Liver (tissue), 9 donors: ENCODE data around the gene RTN4RL2. TPM values are rescaled to one million over a fixed set of nuclear protein-coding genes. Genes with fewer than 3 reads are reported as not detected.

ENCODE experiments used
- DNase-seq: peaks from one replicate; pipeline ENCODE4 v3.0.0-alpha.2; 2017; ENCODE audit warnings: low spot score
- H3K27ac ChIP-seq, 2 donors: one replicate each; pipeline ENCODE4 v1.7.0; 2013; ENCODE audit warnings: inconsistent platforms in 2 of 2, low read length in 2 of 2, control low read depth in 1 of 2, low read depth in 1 of 2, mild to moderate bottlenecking in 1 of 2
- H3K27me3 ChIP-seq, 4 donors: one replicate each; pipeline versions ENCODE4 v1.6.1 to v1.7.0; 2013; ENCODE audit warnings: low read length in 3 of 4, inconsistent platforms in 1 of 4, mild to moderate bottlenecking in 1 of 4, moderate library complexity in 1 of 4; ENCODE audit not compliant: control insufficient read depth in 4 of 4, insufficient read depth in 4 of 4
- H3K36me3 ChIP-seq, 4 donors: one replicate each; pipeline versions ENCODE4 v1.6.1 to v1.7.0; 2013; ENCODE audit warnings: low read length in 3 of 4, mild to moderate bottlenecking in 3 of 4, low read depth in 1 of 4, moderate library complexity in 1 of 4; ENCODE audit not compliant: control insufficient read depth in 4 of 4, insufficient read depth in 3 of 4
- H3K4me1 ChIP-seq, 4 donors: one replicate each; pipeline versions ENCODE4 v1.6.1 to v1.7.0; 2013; ENCODE audit warnings: low read length in 3 of 4, mild to moderate bottlenecking in 3 of 4, moderate library complexity in 1 of 4; ENCODE audit not compliant: control insufficient read depth in 4 of 4, insufficient read depth in 4 of 4
- H3K4me3 ChIP-seq, 3 donors: one replicate each; pipeline versions ENCODE4 v1.6.1 to v1.7.0; 2013; ENCODE audit warnings: low read length in 3 of 3, control low read depth in 1 of 3, low read depth in 1 of 3, mild to moderate bottlenecking in 1 of 3
- H3K9ac ChIP-seq, 2 donors: one replicate each; pipeline ENCODE4 v1.7.0; 2013; ENCODE audit warnings: low read length in 2 of 2, mild to moderate bottlenecking in 2 of 2, moderate library complexity in 2 of 2, control low read depth in 1 of 2, low read depth in 1 of 2
- H3K9me3 ChIP-seq, 4 donors: one replicate each; pipeline versions ENCODE4 v1.6.1 to v1.7.0; 2013; ENCODE audit warnings: low read length in 3 of 4; ENCODE audit not compliant: control insufficient read depth in 4 of 4
- EGR1 ChIP-seq, 2 donors: IDR thresholded peaks; 2 replicates each; pipeline ENCODE4 v1.6.1; 2016 to 2018; ENCODE audit warnings: antibody characterized with exemption in 2 of 2, low read depth in 2 of 2
- FOXA1 ChIP-seq: IDR thresholded peaks from 2 replicates; pipeline ENCODE4 v1.6.1; 2016; ENCODE audit warnings: antibody characterized with exemption
- FOXA2 ChIP-seq: IDR thresholded peaks from 2 replicates; pipeline ENCODE4 v1.6.1; 2016; ENCODE audit warnings: antibody characterized with exemption
- GABPA ChIP-seq, 2 donors: IDR thresholded peaks in 1 of 2; conservative IDR thresholded peaks in 1 of 2; 2 replicates each; pipeline ENCODE4 v1.6.1; 2016; ENCODE audit warnings: antibody characterized with exemption in 2 of 2, mild to moderate bottlenecking in 1 of 2, moderate library complexity in 1 of 2
- HNF4A ChIP-seq, 2 donors: conservative IDR thresholded peaks; 2 replicates each; pipeline ENCODE4 v1.6.1; 2016; ENCODE audit warnings: antibody characterized with exemption in 2 of 2, mild to moderate bottlenecking in 2 of 2
- HNF4G ChIP-seq: IDR thresholded peaks from 2 replicates; pipeline ENCODE4 v1.6.1; 2016; ENCODE audit warnings: antibody characterized with exemption
- JUND ChIP-seq, 2 donors: IDR thresholded peaks; 2 replicates each; pipeline ENCODE4 v1.6.1; 2016; ENCODE audit warnings: antibody characterized with exemption in 2 of 2
- RAD21 ChIP-seq, 2 donors: IDR thresholded peaks; 2 replicates each; pipeline ENCODE4 v1.6.1; 2016; ENCODE audit warnings: antibody characterized with exemption in 2 of 2, mild to moderate bottlenecking in 2 of 2
- RXRA ChIP-seq, 2 donors: IDR thresholded peaks; 2 replicates each; pipeline ENCODE4 v1.6.1; 2017 to 2018; ENCODE audit warnings: antibody characterized with exemption in 2 of 2, mild to moderate bottlenecking in 1 of 2
- SP1 ChIP-seq: IDR thresholded peaks from 2 replicates; pipeline ENCODE4 v1.6.1; 2018; ENCODE audit warnings: antibody characterized with exemption, mild to moderate bottlenecking
- TAF1 ChIP-seq: conservative IDR thresholded peaks from 2 replicates; pipeline ENCODE4 v1.6.1; 2016; ENCODE audit warnings: antibody characterized with exemption, mild to moderate bottlenecking
- YY1 ChIP-seq: IDR thresholded peaks from 2 replicates; pipeline ENCODE4 v1.6.1; 2016; ENCODE audit warnings: antibody characterized with exemption, mild to moderate bottlenecking
- whole genome bisulfite sequencing: extraction: QIAGEN DNeasy Blood & Tissue Kit; methylation state at CpG from one replicate; pipeline ENCODE4 v1.1.7; 2013; 5-methylcytosine and 5-hydroxymethylcytosine counted together
- polyA plus RNA-seq, 2 donors: library from polyadenylated mRNA; stranded (reverse) in 1 of 2; unstranded in 1 of 2; fragments of 200-250 nt in 1 of 2; fragments of >200 nt in 1 of 2; fragmentation: Nextera tagmentation in 1 of 2; extraction: Ambion mirVana in 1 of 2; gene quantifications; one replicate each; pipeline versions ENCODE4 v1.2.1 to v1.2.3, GENCODE V29; 2013 to 2015
- total RNA-seq, 2 donors: library from RNA; depleted of rRNA; stranded (reverse); fragments of >200 nt; gene quantifications; one replicate each; pipeline ENCODE4 v1.2.3, GENCODE V29; 2014
- TF ChIP-seq, protein P1 (sequence below): IDR thresholded peaks from 2 replicates; pipeline ENCODE4 v1.6.1; 2016; ENCODE audit warnings: antibody characterized with exemption, mild to moderate bottlenecking
- TF ChIP-seq, protein P2 (sequence below): IDR thresholded peaks from 2 replicates; pipeline ENCODE4 v1.6.1; 2016; ENCODE audit warnings: antibody characterized with exemption
- TF ChIP-seq, protein P3 (sequence below): fragments of 150-350 bp; IDR thresholded peaks from 2 replicates; pipeline ENCODE4 v1.5.1; 2017; ENCODE audit warnings: improper control_type of control experiment, low read depth, low read length; ENCODE audit not compliant: missing input control
- TF ChIP-seq, protein P4 (sequence below): IDR thresholded peaks from 2 replicates; pipeline ENCODE4 v1.6.1; 2016; ENCODE audit warnings: antibody characterized with exemption
- donor health status: healthy.
- donor health status: healthy.
- donor health status: healthy.
- donor health status: healthy.
- donor health status: healthy.

RTN4RL2 gene
- total and polyA plus RNA-seq, 4 donors: 0.75 to 18.1 (median 3.2) TPM

DNA sequence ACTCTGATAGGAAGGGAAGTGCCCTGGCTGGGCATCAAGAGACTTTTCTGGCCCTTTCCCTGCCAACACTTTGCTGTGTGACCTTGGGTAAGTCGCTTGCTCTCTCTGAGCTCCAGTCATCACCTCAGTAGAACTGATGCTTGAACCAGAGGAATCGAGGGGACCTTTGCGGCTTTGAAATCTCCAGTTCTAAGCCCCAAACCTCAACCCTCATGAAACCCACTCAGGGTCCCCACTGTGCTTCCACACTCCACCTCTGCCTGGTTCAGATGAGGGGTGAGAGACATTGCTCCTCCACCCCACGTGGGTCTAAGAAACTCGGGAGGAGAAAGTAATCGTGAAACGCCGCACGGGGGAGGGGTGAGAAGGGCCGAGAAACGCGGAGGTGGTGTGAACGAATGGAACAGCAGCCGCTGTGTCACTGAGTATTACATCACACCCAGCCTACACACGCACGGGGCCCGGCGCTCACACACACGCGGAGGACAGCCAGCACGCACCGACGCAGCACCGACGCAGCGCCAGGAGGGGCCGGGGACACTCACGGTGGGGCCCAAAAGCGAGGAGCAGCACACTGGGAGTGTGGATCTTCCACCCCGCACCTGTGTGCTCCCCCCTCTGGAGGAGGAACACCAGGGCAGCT lies 4.3 kb downstream of the RTN4RL2 start:
- no peak overlapping the region for H3K4me3 ChIP-seq
- H3K36me3 ChIP-seq: peaks cover 0 to 16% (median 3%) of the 10 kb centered on the region in 4 donors
- H3K4me1 ChIP-seq: peaks cover 3 to 27% (median 23%) of the 10 kb centered on the region in 4 donors
- no peak for DNase-seq
- no peak overlapping the region for H3K9ac ChIP-seq
- H3K27me3 ChIP-seq: no peaks in the 10 kb centered on the region
- no peaks in the 10 kb centered on the region for H3K9me3 ChIP-seq
- 81% methylated on average over 30 of the region's 30 CpGs for WGBS
- TF ChIP-seq SP1: no peak
- no peak overlapping the region for H3K27ac ChIP-seq

DNA sequence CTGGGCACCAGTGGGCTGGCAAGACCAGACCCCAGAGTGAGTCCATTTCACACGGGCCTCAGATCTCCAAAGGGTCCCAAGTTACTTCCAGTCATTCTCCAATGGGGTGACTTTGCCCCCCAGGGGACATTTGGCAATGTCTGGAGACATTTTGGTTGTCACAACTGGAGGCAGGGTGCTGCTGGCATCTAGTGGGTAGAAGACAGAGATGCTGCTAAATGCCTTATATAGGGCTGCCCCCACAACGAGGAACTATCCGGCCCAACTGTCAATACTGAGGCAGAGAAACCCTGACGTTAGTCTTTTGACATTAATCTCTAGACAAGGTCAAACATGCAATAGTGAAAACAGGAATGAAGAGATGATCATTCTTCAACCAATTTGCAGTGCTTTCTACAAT lies 6.4 kb downstream of the RTN4RL2 start:
- no peak overlapping the region for H3K27ac ChIP-seq
- H3K27me3 ChIP-seq: no peaks in the 10 kb centered on the region
- H3K4me3 ChIP-seq: no peak overlapping the region
- H3K36me3 ChIP-seq: peaks cover 0 to 16% (median 3%) of the 10 kb centered on the region in 4 donors
- no peaks in the 10 kb centered on the region for H3K9me3 ChIP-seq
- H3K9ac ChIP-seq: no peak overlapping the region
- peaks cover 0 to 15% (median 12%) of the 10 kb centered on the region in 4 donors for H3K4me1 ChIP-seq
- peak in 1 of 2 donors; percentile 5 for TF ChIP-seq RAD21 (IDR thresholded peaks at IDR 0.05)
- TF ChIP-seq HNF4A (conservative IDR thresholded peaks at IDR 0.05): no peak
- no peak for DNase-seq
- WGBS: 58% methylated on average over 4 of the region's 4 CpGs

DNA sequence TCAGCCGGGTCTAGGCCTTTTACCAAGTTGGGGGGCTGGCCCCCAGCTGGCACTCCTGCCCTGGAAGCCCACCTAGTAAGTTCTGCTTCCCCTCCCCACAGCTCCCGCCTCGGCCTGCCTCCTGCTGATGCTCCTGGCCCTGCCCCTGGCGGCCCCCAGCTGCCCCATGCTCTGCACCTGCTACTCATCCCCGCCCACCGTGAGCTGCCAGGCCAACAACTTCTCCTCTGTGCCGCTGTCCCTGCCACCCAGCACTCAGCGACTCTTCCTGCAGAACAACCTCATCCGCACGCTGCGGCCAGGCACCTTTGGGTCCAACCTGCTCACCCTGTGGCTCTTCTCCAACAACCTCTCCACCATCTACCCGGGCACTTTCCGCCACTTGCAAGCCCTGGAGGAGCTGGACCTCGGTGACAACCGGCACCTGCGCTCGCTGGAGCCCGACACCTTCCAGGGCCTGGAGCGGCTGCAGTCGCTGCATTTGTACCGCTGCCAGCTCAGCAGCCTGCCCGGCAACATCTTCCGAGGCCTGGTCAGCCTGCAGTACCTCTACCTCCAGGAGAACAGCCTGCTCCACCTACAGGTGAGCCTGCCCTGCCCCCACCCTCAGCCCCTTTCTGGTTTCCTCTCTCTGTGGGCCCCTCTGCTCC lies 7.3 kb downstream of the RTN4RL2 start:
- no peaks in the 10 kb centered on the region for H3K9me3 ChIP-seq
- no peak for DNase-seq
- H3K27me3 ChIP-seq: no peaks in the 10 kb centered on the region
- H3K36me3 ChIP-seq: peaks cover 0 to 16% (median 3%) of the 10 kb centered on the region in 4 donors
- no peak overlapping the region for H3K9ac ChIP-seq
- TF ChIP-seq HNF4A (conservative IDR thresholded peaks at IDR 0.05) (no peak), RAD21 (IDR thresholded peaks at IDR 0.05) (no peak), HNF4G (no peak), FOXA1 (no peak), TAF1 (no peak), FOXA2 (no peak), RXRA (IDR thresholded peaks at IDR 0.05) (no peak), JUND (IDR thresholded peaks at IDR 0.05) (no peak), SP1 (no peak), YY1 (no peak), GABPA (IDR thresholded peaks at IDR 0.05 in 1 of 2, conservative IDR thresholded peaks at IDR 0.05 in 1 of 2) (no peak), EGR1 (IDR thresholded peaks at IDR 0.05; ENCODE audit: low read depth in 2 of 2) (no peak)
- TF ChIP-seq, protein P1, sequence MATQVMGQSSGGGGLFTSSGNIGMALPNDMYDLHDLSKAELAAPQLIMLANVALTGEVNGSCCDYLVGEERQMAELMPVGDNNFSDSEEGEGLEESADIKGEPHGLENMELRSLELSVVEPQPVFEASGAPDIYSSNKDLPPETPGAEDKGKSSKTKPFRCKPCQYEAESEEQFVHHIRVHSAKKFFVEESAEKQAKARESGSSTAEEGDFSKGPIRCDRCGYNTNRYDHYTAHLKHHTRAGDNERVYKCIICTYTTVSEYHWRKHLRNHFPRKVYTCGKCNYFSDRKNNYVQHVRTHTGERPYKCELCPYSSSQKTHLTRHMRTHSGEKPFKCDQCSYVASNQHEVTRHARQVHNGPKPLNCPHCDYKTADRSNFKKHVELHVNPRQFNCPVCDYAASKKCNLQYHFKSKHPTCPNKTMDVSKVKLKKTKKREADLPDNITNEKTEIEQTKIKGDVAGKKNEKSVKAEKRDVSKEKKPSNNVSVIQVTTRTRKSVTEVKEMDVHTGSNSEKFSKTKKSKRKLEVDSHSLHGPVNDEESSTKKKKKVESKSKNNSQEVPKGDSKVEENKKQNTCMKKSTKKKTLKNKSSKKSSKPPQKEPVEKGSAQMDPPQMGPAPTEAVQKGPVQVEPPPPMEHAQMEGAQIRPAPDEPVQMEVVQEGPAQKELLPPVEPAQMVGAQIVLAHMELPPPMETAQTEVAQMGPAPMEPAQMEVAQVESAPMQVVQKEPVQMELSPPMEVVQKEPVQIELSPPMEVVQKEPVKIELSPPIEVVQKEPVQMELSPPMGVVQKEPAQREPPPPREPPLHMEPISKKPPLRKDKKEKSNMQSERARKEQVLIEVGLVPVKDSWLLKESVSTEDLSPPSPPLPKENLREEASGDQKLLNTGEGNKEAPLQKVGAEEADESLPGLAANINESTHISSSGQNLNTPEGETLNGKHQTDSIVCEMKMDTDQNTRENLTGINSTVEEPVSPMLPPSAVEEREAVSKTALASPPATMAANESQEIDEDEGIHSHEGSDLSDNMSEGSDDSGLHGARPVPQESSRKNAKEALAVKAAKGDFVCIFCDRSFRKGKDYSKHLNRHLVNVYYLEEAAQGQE: no peak
- TF ChIP-seq, protein P2, sequence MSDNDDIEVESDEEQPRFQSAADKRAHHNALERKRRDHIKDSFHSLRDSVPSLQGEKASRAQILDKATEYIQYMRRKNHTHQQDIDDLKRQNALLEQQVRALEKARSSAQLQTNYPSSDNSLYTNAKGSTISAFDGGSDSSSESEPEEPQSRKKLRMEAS: no peak
- TF ChIP-seq, protein P3, sequence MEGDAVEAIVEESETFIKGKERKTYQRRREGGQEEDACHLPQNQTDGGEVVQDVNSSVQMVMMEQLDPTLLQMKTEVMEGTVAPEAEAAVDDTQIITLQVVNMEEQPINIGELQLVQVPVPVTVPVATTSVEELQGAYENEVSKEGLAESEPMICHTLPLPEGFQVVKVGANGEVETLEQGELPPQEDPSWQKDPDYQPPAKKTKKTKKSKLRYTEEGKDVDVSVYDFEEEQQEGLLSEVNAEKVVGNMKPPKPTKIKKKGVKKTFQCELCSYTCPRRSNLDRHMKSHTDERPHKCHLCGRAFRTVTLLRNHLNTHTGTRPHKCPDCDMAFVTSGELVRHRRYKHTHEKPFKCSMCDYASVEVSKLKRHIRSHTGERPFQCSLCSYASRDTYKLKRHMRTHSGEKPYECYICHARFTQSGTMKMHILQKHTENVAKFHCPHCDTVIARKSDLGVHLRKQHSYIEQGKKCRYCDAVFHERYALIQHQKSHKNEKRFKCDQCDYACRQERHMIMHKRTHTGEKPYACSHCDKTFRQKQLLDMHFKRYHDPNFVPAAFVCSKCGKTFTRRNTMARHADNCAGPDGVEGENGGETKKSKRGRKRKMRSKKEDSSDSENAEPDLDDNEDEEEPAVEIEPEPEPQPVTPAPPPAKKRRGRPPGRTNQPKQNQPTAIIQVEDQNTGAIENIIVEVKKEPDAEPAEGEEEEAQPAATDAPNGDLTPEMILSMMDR: no peak
- TF ChIP-seq, protein P4, sequence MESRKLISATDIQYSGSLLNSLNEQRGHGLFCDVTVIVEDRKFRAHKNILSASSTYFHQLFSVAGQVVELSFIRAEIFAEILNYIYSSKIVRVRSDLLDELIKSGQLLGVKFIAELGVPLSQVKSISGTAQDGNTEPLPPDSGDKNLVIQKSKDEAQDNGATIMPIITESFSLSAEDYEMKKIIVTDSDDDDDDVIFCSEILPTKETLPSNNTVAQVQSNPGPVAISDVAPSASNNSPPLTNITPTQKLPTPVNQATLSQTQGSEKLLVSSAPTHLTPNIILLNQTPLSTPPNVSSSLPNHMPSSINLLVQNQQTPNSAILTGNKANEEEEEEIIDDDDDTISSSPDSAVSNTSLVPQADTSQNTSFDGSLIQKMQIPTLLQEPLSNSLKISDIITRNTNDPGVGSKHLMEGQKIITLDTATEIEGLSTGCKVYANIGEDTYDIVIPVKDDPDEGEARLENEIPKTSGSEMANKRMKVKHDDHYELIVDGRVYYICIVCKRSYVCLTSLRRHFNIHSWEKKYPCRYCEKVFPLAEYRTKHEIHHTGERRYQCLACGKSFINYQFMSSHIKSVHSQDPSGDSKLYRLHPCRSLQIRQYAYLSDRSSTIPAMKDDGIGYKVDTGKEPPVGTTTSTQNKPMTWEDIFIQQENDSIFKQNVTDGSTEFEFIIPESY: no peak
- no peak overlapping the region for H3K27ac ChIP-seq
- no peak overlapping the region for H3K4me3 ChIP-seq
- H3K4me1 ChIP-seq: peaks cover 0 to 11% (median 7%) of the 10 kb centered on the region in 4 donors
- 90% methylated on average over 23 of the region's 23 CpGs for WGBS
